HG03469 (cell line): Measurements from ENCODE around the gene LARGE1.

ENCODE experiments used
- ATAC-seq: cut with Tn5 transposase; IDR thresholded peaks from one replicate; pipeline ENCODE4 v1.9.1; 2021; ENCODE audit warnings: mild to moderate bottlenecking, moderate library complexity, moderate number of reproducible peaks; ENCODE audit not compliant: unreplicated experiment

LARGE1 gene

GRCh38 chr22:33914699-33915098, 5.6 kb downstream of the LARGE1 start:
- no peak for ATAC-seq

- no peak for ATAC-seq
Observed at GRCh38 chr22:33914131-33914530, 6.1 kb downstream of the LARGE1 start.

GRCh38 chr22:33913188-33913587, 7.1 kb downstream of the LARGE1 start:
- ATAC-seq: no peak

GRCh38 chr22:33909911-33910310, 10.4 kb downstream of the LARGE1 start:
- no peak for ATAC-seq

- ATAC-seq: no peak
Observed at GRCh38 chr22:33909075-33909458, 11.2 kb downstream of the LARGE1 start.

GRCh38 chr22:33908171-33909074, 11.9 kb downstream of the LARGE1 start:
- no peak for ATAC-seq

GRCh38 chr22:33906954-33907353, 13.3 kb downstream of the LARGE1 start:
- no peak for ATAC-seq

GRCh38 chr22:33906475-33906874, 13.8 kb downstream of the LARGE1 start:
- no peak for ATAC-seq

GRCh38 chr22:33903012-33903411, 17.3 kb downstream of the LARGE1 start:
- ATAC-seq: no peak

- ATAC-seq: no peak
Observed at GRCh38 chr22:33902073-33902472, 18.2 kb downstream of the LARGE1 start.

- ATAC-seq: no peak
Observed at GRCh38 chr22:33898121-33898520, 22.2 kb downstream of the LARGE1 start.

GRCh38 chr22:33897448-33897835, 22.8 kb downstream of the LARGE1 start:
- ATAC-seq: no peak

- ATAC-seq: no peak
Observed at GRCh38 chr22:33896575-33897447, 23.5 kb downstream of the LARGE1 start.

GRCh38 chr22:33896154-33896553, 24.1 kb downstream of the LARGE1 start:
- ATAC-seq: no peak

GRCh38 chr22:33895444-33895843, 24.8 kb downstream of the LARGE1 start:
- no peak for ATAC-seq

GRCh38 chr22:33894515-33894914, 25.8 kb downstream of the LARGE1 start:
- ATAC-seq: no peak

- ATAC-seq: no peak
Observed at GRCh38 chr22:33894036-33894435, 26.2 kb downstream of the LARGE1 start.

GRCh38 chr22:33893512-33893911, 26.8 kb downstream of the LARGE1 start:
- ATAC-seq: no peak

- no peak for ATAC-seq
Observed at GRCh38 chr22:33891992-33892391, 28.3 kb downstream of the LARGE1 start.

GRCh38 chr22:33891455-33891854, 28.8 kb downstream of the LARGE1 start:
- no peak for ATAC-seq

GRCh38 chr22:33889748-33890147, 30.5 kb downstream of the LARGE1 start:
- ATAC-seq: no peak

GRCh38 chr22:33888821-33889220, 31.5 kb downstream of the LARGE1 start:
- ATAC-seq: no peak
